ENCODE measurements around the gene ANKFY1.
"Not testable (repeated sequence)": the region's sequence is repeated elsewhere in the genome, so short reads cannot be mapped to it uniquely, and the experiment has no call there.

The ANKFY1 gene

DNA sequence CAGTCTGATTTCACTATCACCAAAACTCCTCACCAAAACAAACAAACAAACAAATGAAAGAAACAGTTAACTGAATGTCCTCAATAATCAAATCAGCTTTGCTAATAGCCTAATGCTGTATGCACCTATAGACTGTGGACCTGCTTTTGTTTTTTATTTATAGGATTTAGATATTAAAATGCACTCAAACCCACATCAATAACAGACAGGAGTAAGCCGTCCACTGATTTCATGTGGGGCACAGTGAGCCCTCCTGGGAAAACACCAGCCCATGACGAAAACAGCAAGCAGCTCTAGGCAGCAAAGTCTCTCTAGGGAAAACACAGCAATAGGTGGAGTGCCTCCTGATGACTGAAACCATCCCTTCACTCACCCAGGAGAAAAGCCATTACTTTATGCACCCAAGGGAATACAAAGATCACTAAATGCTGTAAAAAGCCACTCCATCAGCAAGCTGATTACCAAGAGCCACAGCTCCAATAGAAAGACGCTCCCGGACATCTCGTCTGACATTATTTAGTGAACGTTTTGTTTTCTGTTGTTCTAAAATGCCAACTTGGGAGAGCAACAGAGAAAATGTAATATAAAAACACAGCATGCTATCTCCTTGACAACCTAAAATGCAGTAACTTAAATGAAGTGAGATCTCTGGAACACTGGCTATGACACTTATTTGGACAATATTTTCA is 47.8 kb downstream of the ANKFY1 start:
- DNase-seq (ENCODE audit: low read depth) = no peak

DNA sequence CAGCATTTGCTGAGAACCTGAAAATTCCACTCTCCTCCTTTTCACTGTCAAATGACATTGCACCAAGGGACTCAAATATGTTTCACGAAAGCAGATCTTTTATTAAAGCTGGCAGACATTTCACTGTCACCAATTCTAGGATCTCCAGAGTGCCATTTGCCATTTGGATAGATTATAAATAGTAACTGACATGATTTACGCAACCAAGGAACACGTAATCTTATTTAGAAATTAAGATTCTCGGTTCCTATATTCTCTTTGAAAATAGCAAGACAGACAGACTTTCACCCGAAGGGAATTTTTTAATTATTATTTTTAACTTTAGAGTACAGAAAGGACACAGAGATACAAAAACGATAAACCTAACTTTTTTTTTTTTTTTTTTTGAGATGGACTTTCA is 49.6 kb downstream of the ANKFY1 start:
- DNase-seq (ENCODE audit: low read depth) = no peak

DNA sequence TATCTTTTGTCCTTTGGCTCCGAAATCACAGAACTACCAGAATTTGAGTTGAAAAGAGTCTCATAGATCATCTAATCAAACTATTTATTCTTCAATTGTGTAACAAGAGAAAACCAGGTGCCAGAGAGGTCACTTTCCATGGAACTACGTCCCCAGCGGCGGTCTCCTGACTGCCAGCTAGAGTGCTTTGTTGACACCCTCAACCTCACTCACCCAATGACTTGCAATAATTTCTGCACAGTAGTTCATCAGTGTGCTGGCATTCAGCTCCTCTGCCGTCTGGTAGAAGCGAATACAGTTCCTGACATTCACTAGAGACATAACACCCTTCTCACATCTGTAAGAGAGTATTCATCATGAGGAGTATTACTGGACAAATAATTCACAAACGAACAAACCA is 54.2 kb downstream of the ANKFY1 start:
- DNase-seq (ENCODE audit: low read depth) = no peak

DNA sequence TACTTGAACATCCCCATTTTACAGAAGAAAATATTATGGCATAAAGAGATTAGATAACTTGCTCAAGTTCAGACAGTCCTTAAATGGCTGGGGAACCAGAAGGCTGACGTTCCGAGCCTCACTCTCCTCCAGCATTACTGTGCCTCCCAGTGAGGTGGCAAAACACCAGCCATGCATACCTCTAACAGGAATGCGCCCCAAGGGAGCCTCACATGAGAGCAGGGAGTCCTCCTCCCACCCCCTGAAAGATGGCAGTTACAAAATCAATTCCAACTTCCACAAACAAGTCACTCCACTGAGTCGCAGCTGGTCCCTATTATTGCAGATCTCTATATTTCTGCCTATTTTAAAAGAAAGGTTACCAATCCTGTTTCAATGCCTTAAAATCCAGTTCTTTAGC is 55.5 kb downstream of the ANKFY1 start:
- DNase-seq (ENCODE audit: low read depth) = no peak

DNA sequence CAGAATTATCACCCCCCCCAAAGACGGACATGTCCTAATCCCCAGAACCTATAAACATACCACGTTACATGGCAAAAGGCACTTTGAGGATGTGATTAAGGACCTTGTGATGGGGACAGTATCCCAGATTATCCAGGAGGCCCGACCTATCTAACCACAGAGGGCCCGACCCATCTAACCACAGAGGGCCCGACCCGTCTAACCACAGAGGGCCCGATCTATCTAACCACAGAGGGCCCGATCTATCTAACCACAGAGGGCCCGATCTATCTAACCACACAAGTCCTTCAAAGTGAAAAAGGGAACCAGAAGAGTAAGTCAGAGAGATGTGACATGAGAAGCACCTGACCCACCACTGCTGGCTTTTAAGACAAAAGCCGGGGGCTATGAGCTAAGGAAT is 56.8 kb downstream of the ANKFY1 start:
- DNase-seq (ENCODE audit: low read depth) = no peak

DNA sequence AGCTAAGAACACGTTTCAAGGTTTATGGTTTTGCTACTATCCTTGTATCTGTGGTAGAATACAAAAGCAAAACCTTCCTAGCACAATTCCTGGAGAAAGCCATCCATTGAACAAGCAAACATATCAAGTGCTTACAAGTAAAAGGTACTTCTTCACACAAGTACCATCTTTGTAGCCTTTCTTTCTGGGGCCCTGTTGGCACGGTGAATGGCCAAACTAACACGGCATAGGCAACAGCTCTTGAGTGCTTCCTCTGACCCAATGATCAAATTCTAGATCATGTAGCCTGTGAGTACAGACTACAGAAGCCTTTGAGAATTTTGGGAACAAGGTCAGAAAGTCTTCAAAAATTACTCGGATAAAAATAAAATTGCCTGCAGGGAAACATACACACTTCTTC is 57.9 kb downstream of the ANKFY1 start:
- no peak for DNase-seq (ENCODE audit: low read depth)

DNA sequence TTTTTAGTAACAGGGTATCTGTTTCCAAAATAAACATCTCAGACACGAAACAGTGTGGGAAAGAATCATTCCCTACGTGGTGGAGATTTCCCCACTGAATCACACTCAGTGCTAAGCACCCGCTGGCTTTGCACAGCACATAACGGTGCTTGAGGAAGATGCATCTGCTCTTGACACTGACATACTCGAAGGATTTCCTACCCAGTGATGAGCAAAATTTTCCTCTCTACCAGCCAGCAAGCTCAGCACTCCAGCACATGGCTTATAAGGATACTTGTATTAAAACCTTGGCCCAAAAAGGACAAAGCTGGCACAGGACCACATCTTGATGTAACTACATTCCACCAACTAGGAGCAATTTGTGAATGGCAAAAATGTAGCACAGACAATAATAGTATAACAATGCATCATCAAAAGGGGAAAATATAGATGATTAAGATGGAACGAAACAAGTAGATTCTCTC is 59.0 kb downstream of the ANKFY1 start:
- DNase-seq (ENCODE audit: low read depth) = no peak

DNA sequence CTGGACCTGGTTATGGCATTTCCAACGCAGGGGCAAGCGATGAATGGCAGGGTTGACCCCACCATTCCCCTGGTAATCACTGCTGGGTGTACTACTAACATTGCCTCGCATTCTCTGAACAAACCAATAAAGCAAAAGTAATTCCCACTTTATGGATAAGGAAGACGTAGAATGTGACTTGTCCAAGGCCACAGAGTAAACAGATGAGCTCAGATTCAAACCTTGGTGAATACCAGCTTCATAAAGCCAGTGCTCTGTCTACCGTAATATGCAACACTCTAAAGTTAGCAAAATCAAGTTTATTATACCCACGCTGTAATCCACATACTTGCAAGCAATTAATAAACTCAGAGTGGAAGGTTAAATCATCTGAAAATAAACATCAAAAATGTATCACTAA is 59.6 kb downstream of the ANKFY1 start:
- DNase-seq (ENCODE audit: low read depth) = no peak

DNA sequence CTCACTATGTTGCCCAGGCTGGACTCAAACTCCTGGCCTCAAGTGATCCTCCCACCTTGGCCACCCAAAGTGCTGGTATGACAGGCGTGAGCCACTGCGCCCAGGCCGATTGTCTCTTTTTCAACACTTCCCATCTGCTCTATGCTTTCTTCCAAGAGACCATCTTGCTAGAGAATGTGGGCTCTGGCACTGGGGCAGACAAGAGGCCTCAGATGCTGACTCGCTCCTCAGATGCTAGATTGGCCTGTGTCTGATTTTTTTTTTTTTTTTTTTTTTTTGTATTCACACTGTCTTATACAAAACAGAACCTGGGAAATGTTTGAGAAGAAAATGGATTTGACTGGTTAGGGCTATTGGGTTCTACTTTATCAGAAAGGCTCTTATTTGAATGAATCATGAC is 62.6 kb downstream of the ANKFY1 start:
- no peak for DNase-seq (ENCODE audit: low read depth)

DNA sequence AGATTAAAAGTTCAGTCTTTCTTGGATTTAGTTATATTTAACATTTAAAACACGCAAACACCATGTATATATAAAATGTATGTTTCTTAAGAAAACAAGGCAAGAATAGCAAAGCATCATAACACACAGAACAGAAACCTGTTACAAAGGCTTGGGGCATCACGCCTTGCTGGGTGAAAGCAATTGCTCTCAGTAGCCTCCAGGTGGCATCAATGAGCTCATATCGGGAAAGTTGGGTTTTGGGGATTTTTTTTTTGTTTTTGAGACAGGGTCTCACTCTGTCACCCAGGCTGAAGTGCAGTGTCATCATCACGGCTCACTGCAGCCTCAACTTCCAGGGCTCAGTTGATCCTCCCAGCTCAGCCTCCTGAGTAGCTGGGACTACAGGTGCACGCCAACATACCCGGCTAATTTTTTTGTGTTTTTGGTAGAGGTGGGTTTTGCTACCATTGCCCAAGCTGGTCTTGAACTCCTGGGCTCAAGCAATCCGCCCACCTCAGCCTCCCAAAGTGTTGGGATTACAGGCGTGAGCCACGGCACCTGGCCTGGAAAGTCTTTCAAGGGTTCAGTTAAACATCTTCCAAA is 63.9 kb downstream of the ANKFY1 start:
- no peak for DNase-seq (ENCODE audit: low read depth)

DNA sequence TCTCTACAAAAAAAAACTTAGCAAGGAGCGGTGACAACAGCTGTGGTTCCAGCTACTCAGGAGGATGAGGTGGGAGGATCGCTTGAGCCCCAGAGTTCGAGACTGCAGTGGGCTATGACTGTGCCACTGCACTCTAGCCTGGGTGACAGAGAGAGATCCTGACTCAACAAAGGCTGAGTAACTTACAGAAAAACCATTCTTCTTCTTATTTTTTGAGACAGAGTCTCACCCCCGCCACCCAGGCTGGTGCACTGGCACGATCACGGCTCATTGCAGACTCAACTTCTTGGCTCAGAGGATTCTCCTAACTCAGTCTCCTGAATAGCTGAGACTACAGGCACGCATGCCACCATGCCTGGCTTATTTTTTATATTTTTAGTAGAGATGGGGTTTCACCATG is 64.8 kb downstream of the ANKFY1 start:
- no peak for DNase-seq (ENCODE audit: low read depth)

DNA sequence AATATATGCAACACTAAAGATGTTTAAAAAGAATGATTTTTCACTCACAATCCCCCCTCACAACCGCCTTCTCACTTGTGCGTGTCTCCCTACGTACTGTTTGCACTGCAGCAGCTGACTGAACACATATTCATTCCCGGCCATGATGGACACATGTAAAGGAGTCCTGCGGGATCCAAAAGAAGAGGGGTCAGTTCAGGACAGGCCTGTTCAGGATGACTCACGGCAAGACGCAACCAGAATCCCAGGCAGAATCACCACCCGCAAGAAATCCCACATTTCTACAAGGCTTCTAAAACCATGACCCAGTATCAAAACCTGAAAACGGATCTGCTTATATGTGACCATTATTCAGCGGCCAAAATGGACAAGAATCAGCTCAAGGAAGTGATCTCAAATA is 68.5 kb downstream of the ANKFY1 start:
- DNase-seq (ENCODE audit: low read depth) = no peak

DNA sequence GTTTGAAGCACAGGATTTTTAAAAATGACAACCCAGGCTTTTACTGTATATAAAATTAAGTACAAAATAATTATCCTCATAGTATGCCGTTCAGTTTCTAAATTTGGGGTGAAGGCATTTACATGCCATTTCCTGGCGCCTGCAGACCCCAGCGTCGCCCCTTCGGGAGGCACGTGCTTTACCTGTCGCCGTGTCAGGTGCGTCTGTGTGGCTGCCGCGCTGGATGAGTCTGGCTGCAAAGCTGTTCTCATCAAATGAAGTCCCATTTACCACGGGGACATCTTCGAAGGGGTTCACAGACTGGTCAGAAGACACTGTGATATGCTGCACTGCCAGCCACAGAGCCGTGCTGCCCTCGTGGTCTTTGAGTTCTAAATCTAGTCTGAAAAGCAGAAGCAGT is 69.0 kb downstream of the ANKFY1 start:
- DNase-seq (ENCODE audit: low read depth) = no peak

DNA sequence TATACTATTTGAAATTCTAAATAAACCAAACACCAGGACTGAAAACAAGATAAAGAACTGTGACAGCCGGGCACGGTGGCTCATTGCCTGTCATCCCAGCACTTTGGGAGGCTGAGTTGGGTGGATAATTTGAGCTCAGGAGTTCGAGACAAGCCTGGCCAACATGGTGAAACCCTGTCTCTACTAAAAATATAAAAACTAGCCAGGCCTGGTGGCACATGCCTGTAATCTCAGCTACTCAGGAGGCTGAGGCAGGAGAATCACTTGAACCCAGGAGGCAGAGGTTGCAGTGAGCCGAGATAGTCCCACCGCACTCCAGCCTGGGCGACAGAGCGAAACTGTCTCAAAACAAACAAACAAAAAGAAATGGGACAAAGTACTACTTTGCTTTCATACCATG is 73.0 kb downstream of the ANKFY1 start:
- DNase-seq (ENCODE audit: low read depth) = not testable (repeated sequence)

DNA sequence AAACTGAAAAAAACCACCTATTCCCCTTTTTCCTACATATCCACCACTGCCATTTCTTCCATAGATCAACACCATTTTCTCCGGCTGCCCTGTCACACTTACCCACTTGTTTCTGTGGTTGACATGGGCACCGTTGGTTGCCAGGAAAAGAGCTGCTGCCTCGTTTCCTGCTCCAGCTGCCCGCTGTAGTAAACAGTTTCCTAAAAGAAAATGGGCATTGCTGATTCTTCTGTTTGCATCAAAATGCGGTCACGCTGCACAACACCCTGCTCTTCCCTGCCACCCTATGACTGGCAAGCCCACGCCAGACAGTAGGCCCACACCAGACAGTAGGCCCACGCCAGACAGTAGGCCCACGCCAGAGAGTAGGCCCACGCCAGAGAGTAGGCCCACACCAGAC is 74.5 kb downstream of the ANKFY1 start:
- DNase-seq (ENCODE audit: low read depth) = no peak

DNA sequence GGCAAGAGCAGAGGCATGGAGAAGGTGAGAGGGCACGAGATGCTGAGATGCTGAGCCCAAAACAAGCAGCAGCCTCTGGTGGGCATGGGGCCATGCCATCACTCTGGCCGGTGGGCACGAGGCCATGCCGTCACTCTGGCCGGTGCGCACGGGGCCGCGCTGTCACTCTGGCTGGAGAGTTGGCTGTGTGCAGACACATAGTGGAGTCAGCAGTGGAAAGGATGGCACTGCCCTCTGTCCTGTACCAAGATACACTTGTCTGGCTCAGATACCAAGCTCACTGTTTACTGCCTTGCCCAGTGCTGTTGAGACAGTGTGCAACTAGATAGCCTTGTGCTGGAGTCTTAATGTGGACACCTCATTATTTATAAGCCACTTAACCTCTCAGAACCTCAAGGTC is 75.7 kb downstream of the ANKFY1 start:
- no peak for DNase-seq (ENCODE audit: low read depth)

DNA sequence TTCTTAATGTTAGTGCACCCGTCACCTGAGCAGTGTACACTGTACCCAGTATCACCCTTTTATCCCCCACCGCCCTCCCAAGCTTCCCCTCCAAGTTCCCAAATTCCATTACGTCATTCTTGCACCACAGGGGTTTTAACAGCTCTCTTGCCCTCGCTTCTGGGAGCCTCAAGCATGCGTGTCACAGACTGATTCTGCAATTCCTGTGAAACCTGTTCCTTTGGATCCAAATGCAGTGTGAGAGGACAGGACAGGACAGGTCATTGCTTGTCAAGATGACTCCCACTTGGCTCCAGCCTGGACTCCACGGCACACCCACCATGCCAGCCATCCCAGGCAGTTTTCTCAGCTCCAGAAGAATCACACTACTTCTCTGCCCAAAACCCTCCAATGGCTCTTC is 76.7 kb downstream of the ANKFY1 start:
- no peak for DNase-seq (ENCODE audit: low read depth)

DNA sequence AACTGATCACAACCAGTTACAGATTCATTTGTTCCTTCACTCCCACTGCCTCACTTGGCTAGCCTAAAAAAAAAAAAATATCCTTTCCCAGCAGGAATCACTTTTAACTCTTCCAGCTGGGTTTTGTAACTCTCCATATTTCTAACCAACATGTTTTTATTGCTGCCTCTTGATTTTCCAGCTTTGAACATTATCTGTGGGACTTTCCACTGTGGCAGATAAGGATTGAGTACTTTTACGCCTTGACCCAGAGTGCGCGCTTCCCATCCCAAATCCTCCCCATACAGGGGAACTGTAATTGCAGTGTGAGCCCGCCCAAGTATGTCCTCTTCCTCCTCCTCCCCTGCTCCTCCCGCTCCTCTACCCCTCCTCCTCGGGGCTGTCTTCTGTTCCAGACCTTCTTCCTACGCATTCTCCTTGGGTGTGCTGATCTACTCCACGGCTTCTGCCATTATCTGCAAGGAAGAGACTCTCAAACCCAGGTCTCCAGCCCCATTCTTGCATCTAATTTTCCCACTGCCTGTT is 77.4 kb downstream of the ANKFY1 start:
- DNase-seq (ENCODE audit: low read depth) = no peak

DNA sequence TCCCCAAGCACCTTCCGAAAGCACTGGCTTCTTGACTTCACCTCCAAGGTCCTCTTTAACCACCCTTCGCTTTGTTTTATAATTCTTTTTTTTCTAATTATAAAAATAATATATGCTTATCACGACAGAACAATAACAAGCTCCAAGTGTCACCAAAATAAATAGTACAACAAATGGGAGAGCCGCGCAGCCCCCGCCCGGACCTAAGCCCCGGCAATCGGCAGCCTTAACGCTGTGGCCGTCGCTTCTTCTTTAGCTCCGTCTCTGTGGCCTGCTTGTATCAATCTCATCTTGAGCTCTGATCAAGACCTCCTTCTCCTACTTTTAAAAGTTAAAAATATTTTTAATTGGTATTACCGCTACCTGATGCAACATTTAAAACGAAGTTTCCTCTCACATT is 78.1 kb downstream of the ANKFY1 start:
- no peak for DNase-seq (ENCODE audit: low read depth)

DNA sequence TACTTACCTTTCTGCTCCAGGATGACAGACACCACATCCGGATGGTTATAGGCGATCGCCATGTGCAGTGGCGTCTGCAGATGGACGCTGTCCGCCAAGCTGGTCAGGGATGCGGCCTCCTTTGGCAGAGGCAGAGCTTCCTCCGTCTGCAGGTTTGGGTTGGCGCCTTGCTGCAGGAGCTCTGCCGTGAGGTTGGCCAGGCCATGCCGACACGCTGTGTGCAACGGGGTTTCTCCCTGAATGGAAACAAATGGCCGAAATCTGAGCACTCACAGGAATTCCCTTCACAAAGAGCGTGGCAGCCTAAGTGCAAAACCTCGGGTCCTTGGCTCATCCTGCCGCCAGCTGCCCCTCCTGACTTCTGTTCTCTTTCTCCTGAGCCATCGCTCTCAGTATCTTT is 79.0 kb downstream of the ANKFY1 start:
- DNase-seq (ENCODE audit: low read depth) = no peak

DNA sequence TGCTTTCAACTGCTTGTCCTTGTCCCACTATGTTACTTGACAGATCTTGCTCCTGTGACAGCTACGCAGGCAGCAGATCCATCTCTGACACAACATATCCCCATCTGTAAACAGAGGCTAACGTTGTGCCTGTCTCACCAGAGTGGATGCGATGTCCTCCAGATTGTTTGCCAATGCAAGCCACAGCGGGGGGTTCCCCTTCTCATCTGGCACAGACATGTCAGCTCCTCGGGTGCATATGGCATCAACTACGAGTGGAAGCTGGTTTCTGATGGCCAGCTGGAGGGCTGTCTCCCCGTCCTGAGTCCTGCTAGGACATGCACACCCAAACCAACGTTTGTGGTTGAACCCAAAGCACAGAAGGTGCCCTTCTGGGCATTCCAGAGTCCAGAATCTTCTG is 81.7 kb downstream of the ANKFY1 start:
- DNase-seq (ENCODE audit: low read depth) = no peak

DNA sequence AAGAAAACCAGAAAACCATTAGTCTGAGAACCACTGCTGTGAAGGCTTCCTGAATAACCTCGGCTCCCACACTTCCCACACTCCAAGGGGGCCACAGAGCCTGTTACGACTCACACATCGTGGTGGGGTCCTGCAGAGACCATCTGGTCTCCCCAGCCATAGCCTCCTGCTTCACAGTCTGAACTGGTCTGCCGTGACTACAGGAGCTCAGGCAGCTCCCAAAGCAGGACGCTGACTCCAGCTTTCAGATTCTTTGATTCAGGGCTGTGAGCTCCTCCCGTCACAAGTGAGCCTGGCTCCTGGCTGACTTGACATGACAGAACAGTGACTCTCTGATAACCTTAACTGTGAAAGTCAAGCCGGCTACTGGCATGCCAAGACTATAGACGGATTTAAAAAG is 83.0 kb downstream of the ANKFY1 start:
- no peak for DNase-seq (ENCODE audit: low read depth)

DNA sequence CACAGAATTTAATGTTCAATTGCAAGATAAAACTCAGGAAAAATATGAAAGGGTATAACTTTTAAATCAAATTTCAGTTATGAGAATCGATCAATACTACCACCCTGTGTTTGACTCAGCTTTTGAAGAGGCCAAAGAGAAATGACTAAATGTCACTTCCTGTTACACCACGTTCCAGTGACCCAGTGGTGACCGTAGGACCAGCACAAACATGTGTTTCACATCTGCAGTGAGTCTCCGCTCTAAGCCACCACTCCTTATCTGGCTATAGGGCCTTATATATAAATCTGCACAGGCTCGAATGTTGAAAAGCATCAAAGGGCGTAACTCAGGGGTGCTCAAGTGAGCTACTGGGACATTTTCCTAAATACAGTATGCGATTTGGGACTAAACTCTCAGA is 84.7 kb downstream of the ANKFY1 start:
- DNase-seq (ENCODE audit: low read depth) = no peak

DNA sequence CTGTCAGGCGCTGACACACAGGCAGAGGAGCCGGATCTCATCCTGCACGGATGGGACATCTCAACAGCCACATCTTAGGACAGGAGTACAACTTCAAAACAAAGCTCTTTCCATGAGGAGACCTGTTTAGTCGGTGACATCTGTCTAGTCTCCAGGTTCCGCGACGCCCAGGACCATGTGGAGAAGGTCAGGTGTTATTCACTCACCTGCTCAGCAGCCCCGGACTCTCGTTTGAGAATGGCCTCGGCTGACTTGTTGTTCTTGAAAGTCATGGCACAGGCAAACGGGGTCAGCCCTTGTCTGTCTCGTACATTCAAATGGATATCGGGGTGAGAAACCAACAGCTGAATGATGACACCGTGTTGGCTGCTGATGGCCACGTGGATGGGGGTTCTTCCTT is 85.1 kb downstream of the ANKFY1 start:
- no peak for DNase-seq (ENCODE audit: low read depth)
